GM12878 (cell line): ENCODE data around the gene HLA-G. TPM values are rescaled to one million over a fixed set of nuclear protein-coding genes. Genes with fewer than 3 reads are reported as not detected.

Source experiments
- ATAC-seq: fragments of 200-7000 bp; cut with Tn5 transposase; 3 replicates; pipeline ENCODE4 v1.9.1; 2020; ENCODE audit warnings: mild to moderate bottlenecking, moderate library complexity
- BruUV-seq: library from RNA; stranded (reverse); fragments of 400-500 nt; replicated peaks from 2 replicates; lab custom pipeline; 2021; lab: Mats Ljungman, UMichigan
- CTCF ChIA-PET: fragments of 300-600 bp; sonication (Branson Sonifier 250); formaldehyde crosslinking; extraction: SDS; loops from one replicate; lab custom pipeline; 2021; ENCODE audit warnings: inconsistent platforms; lab: Yijun Ruan, JAX
- POLR2A ChIA-PET: fragments of 350-600 bp; formaldehyde crosslinking; extraction: SDS; loops from one replicate; lab custom pipeline; 2021; ENCODE audit warnings: inconsistent platforms; lab: Charles Lee
- RAD21 ChIA-PET: fragments of 300-600 bp; sonication (Branson Sonifier 250); formaldehyde crosslinking; loops from one replicate; lab custom pipeline; 2023; ENCODE audit warnings: antibody characterized with exemption; ENCODE audit not compliant: unreplicated experiment; lab: Charles Lee
- SMC1A ChIA-PET: fragments of 300-600 bp; sonication (Branson Sonifier 250); formaldehyde crosslinking; loops from one replicate; lab custom pipeline; 2023; ENCODE audit not compliant: unreplicated experiment, uncharacterized antibody; lab: Charles Lee
- DNase-seq: peaks from one replicate; pipeline ENCODE4 v3.0.0-alpha.2; 2011; ENCODE audit warnings: low read depth, low spot score
- FAIRE-seq: peaks from 3 replicates; lab custom pipeline; 2011; peaks lifted over from hg19 to GRCh38; lab: Jason Lieb, UNC
- H2AFZ ChIP-seq: 2 replicates; pipeline ENCODE4 v1.6.0; 2011; ENCODE audit warnings: low read depth, low read length, control low read depth; ENCODE audit not compliant: control insufficient read depth
- H3K27ac ChIP-seq: 2 replicates; pipeline ENCODE4 v1.5.1; 2011; ENCODE audit warnings: control low read depth; ENCODE audit not compliant: control insufficient read depth, insufficient read depth
- H3K27me3 ChIP-seq, 2 experiments: replicated peaks in 1 of 2; 2 replicates each; pipeline versions ENCODE4 v1.6.0 to v1.6.1; 2011; ENCODE audit warnings: low read length in 1 of 2; ENCODE audit not compliant: control insufficient read depth in 2 of 2, insufficient read depth in 2 of 2
- H3K36me3 ChIP-seq, 2 experiments: 2 replicates each; pipeline ENCODE4 v1.5.1; 2011; ENCODE audit warnings: low read length in 1 of 2; ENCODE audit not compliant: control insufficient read depth in 2 of 2, insufficient read depth in 2 of 2
- H3K4me1 ChIP-seq: 2 replicates; pipeline ENCODE4 v1.6.1; 2011; ENCODE audit warnings: mild to moderate bottlenecking, low read length, moderate library complexity, mixed read lengths; ENCODE audit not compliant: control insufficient read depth, insufficient read depth
- H3K4me2 ChIP-seq: 2 replicates; pipeline ENCODE4 v1.6.0; 2011; ENCODE audit warnings: control low read depth; ENCODE audit not compliant: control insufficient read depth, insufficient read depth
- H3K4me3 ChIP-seq: fragments of 200-600 bp; sonication (generic); 2 replicates; pipeline ENCODE4 v1.5.1; 2016
- H3K79me2 ChIP-seq: 2 replicates; pipeline ENCODE4 v1.6.0; 2011; ENCODE audit warnings: low read length; ENCODE audit not compliant: control insufficient read depth, insufficient read depth
- H3K9ac ChIP-seq: 2 replicates; pipeline ENCODE4 v1.8.0; 2011; ENCODE audit warnings: low read length, control low read depth, mixed read lengths; ENCODE audit not compliant: control insufficient read depth, insufficient read depth
- H3K9me3 ChIP-seq: replicated peaks from 3 replicates; pipeline ENCODE4 v1.5.1; 2011; ENCODE audit warnings: mild to moderate bottlenecking, low read length; ENCODE audit not compliant: control insufficient read depth, insufficient read depth
- H4K20me1 ChIP-seq: 2 replicates; pipeline ENCODE4 v1.6.0; 2011; ENCODE audit not compliant: control insufficient read depth, insufficient read depth
- CBFB ChIP-seq: IDR thresholded peaks from 2 replicates; pipeline ENCODE4 v1.6.1; 2016; ENCODE audit warnings: antibody characterized with exemption, low read depth
- CHD1 ChIP-seq: IDR thresholded peaks from 2 replicates; pipeline ENCODE4 v1.6.1; 2012; ENCODE audit warnings: low read depth, low read length, improper control_type of control experiment
- GABPA ChIP-seq: IDR thresholded peaks from 2 replicates; pipeline ENCODE4 v1.6.1; 2014; ENCODE audit warnings: antibody characterized with exemption, low read depth, mild to moderate bottlenecking, inconsistent platforms
- HDAC2 ChIP-seq: fragments of 200-600 bp; sonication (generic); IDR thresholded peaks from 2 replicates; pipeline ENCODE4 v1.6.1; 2017
- IKZF2 ChIP-seq, 2 experiments: fragments of 450-650 bp; IDR thresholded peaks; 2 replicates each; pipeline ENCODE4 v1.6.1; 2017; ENCODE audit warnings: mild to moderate bottlenecking in 2 of 2, moderate library complexity in 2 of 2
- WGBS: methylation state at CpG from one replicate; pipeline ENCODE4 v1.1.6; 2016; ENCODE audit warnings: low lambda C conversion rate; ENCODE audit not compliant: insufficient replicate concordance, insufficient coverage; ENCODE audit errors: missing lambda C conversion rate; 5-methylcytosine and 5-hydroxymethylcytosine counted together
- in situ Hi-C: fragments of 300-500 bp; cut with MboI; formaldehyde crosslinking; loops from 9 replicates; pipeline ENCODE4 v1.14.3; 2018; ENCODE audit warnings: mixed read lengths
- intact Hi-C: fragments of 100-400 bp; cut with micrococcal nuclease; formaldehyde crosslinking; loops from one replicate; pipeline ENCODE4 v1.14.2; 2022; ENCODE audit not compliant: unreplicated experiment
- polyA plus RNA-seq, 11 experiments: library from polyadenylated mRNA; depleted of rRNA in 4 of 11; unstranded in 6 of 11; stranded (reverse) in 5 of 11; fragments of >200 nt; fragmentation: Nextera tagmentation in 4 of 11; fragmentation: Illumina TruSeq in 1 of 11; extraction: Ambion mirVana in 4 of 11; extraction: Trizol in 1 of 11; gene quantifications; 1 replicate in 1 of 11; 2 replicates in 10 of 11; pipeline versions ENCODE4 v1.2.1 to v1.2.3, GENCODE V29; 2011 to 2016; ENCODE audit warnings: inconsistent platforms in 2 of 11, missing spikeins in 2 of 11, low read depth in 1 of 11
- total RNA-seq, 4 experiments: library from RNA; depleted of rRNA in 3 of 4; stranded (reverse); fragments of >200 nt in 3 of 4; fragmentation: Illumina TruSeq in 1 of 4; extraction: Trizol in 1 of 4; gene quantifications; 2 replicates each; pipeline versions ENCODE4 v1.2.1 to v1.2.3, GENCODE V29; 2013 to 2021
- TF ChIP-seq, protein P1 (sequence below), 3 experiments: IDR thresholded peaks in 2 of 3; conservative IDR thresholded peaks in 1 of 3; 2 replicates each; pipeline ENCODE4 v1.5.1; 2011; ENCODE audit warnings: low read depth in 3 of 3, low read length in 3 of 3, mild to moderate bottlenecking in 3 of 3, control low read depth in 2 of 3, moderate library complexity in 2 of 3, inconsistent platforms in 1 of 3, mixed read lengths in 1 of 3; ENCODE audit not compliant: control insufficient read depth in 2 of 3, insufficient read depth in 1 of 3; ENCODE audit errors: extremely low read depth in 1 of 3
- TF ChIP-seq, protein P2 (sequence below): fragments of 450-650 bp; IDR thresholded peaks from 2 replicates; pipeline ENCODE4 v1.6.1; 2018; ENCODE audit warnings: mild to moderate bottlenecking, low read depth, moderate library complexity; ENCODE audit not compliant: partially characterized antibody
- TF ChIP-seq, protein P3 (sequence below): IDR thresholded peaks from 2 replicates; pipeline ENCODE4 v1.6.1; 2011; ENCODE audit warnings: mild to moderate bottlenecking, low read depth, low read length, moderate library complexity; ENCODE audit not compliant: insufficient replicate concordance
- TF ChIP-seq, protein P4 (sequence below): fragments of 150-350 bp; IDR thresholded peaks from 2 replicates; pipeline ENCODE4 v1.6.1; 2016; ENCODE audit warnings: low read depth, low read length
- TF ChIP-seq, protein P5 (sequence below): fragments of 450-650 bp; IDR thresholded peaks from 2 replicates; pipeline ENCODE4 v1.6.1; 2016; ENCODE audit warnings: mild to moderate bottlenecking

Gene HLA-G
- total and polyA plus RNA-seq, 10 of the 15 experiments (the other 5 are each of a cell fraction or from before 2014, with no cell fraction given): 0.10 to 2.9 (median 1.3) TPM; not detected in 5

DNA sequence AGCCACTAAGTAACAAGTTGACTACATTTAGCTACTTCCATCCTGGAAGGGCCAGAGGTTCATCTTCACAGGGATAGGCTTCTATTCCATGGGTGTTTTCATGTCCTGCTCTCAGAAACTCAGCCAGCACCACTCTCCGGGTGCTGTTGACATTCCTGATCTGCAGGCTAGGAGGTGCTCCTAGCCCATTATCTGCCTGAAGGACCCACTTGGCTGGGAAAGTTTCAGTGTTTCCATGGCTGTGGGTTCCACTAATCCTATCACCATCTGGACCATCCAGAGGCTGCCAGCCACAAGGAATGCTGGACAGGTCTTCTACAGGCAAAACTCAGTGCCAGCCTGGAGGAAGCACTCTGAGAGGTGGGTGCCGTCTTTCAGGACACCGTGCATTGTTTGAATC lies 45.2 kb downstream of the HLA-G start:
- in situ Hi-C loops: no loop called here
- Histone ChIP-seq H4K20me1 (no peaks in the 10 kb centered on the region), H3K36me3 (no peaks in the 10 kb centered on the region), H3K27ac (no peak overlapping the region), H3K9me3 (no peaks in the 10 kb centered on the region), H3K4me3 (no peak overlapping the region), H3K4me2 (no peak overlapping the region), H3K27me3 (no peaks in the 10 kb centered on the region), H3K79me2 (no peaks in the 10 kb centered on the region), H3K4me1 (no peaks in the 10 kb centered on the region), H3K9ac (no peak overlapping the region), H2AFZ (no peak overlapping the region)
- SMC1A ChIA-PET: interaction anchor here (1.1 kb wide), 1 partner anchor 95 kb away, joined by 3 read pairs; no protein-coding TSS in a partner anchor
- 55% methylated on average over 3 of the region's 3 CpGs for WGBS
- intact Hi-C loops: no loop called here
- RAD21 ChIA-PET: no interaction called here
- DNase-seq (no peak), ATAC-seq (no peak), FAIRE-seq (no peak)
- no TSS peak for BruUV-seq
- CTCF ChIA-PET: interaction anchor here (1.3 kb wide), 1 partner anchor 24 kb away, joined by 3 read pairs; no protein-coding TSS in a partner anchor
- TF ChIP-seq, protein P1, sequence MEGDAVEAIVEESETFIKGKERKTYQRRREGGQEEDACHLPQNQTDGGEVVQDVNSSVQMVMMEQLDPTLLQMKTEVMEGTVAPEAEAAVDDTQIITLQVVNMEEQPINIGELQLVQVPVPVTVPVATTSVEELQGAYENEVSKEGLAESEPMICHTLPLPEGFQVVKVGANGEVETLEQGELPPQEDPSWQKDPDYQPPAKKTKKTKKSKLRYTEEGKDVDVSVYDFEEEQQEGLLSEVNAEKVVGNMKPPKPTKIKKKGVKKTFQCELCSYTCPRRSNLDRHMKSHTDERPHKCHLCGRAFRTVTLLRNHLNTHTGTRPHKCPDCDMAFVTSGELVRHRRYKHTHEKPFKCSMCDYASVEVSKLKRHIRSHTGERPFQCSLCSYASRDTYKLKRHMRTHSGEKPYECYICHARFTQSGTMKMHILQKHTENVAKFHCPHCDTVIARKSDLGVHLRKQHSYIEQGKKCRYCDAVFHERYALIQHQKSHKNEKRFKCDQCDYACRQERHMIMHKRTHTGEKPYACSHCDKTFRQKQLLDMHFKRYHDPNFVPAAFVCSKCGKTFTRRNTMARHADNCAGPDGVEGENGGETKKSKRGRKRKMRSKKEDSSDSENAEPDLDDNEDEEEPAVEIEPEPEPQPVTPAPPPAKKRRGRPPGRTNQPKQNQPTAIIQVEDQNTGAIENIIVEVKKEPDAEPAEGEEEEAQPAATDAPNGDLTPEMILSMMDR (IDR thresholded peaks at IDR 0.05 in 2 of 3, conservative IDR thresholded peaks at IDR 0.05 in 1 of 3; ENCODE audit: control insufficient read depth in 2 of 3, extremely low read depth in 1 of 3, insufficient read depth in 1 of 3, low read depth in 3 of 3, low read length in 3 of 3): no peak
- TF ChIP-seq, protein P2, sequence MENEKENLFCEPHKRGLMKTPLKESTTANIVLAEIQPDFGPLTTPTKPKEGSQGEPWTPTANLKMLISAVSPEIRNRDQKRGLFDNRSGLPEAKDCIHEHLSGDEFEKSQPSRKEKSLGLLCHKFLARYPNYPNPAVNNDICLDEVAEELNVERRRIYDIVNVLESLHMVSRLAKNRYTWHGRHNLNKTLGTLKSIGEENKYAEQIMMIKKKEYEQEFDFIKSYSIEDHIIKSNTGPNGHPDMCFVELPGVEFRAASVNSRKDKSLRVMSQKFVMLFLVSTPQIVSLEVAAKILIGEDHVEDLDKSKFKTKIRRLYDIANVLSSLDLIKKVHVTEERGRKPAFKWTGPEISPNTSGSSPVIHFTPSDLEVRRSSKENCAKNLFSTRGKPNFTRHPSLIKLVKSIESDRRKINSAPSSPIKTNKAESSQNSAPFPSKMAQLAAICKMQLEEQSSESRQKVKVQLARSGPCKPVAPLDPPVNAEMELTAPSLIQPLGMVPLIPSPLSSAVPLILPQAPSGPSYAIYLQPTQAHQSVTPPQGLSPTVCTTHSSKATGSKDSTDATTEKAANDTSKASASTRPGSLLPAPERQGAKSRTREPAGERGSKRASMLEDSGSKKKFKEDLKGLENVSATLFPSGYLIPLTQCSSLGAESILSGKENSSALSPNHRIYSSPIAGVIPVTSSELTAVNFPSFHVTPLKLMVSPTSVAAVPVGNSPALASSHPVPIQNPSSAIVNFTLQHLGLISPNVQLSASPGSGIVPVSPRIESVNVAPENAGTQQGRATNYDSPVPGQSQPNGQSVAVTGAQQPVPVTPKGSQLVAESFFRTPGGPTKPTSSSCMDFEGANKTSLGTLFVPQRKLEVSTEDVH: no peak
- no peak for TF ChIP-seq HDAC2
- TF ChIP-seq CHD1: no peak
- TF ChIP-seq CBFB: no peak
- no peak for TF ChIP-seq IKZF2 (IDR thresholded peaks at IDR 0.05)
- TF ChIP-seq, protein P3, sequence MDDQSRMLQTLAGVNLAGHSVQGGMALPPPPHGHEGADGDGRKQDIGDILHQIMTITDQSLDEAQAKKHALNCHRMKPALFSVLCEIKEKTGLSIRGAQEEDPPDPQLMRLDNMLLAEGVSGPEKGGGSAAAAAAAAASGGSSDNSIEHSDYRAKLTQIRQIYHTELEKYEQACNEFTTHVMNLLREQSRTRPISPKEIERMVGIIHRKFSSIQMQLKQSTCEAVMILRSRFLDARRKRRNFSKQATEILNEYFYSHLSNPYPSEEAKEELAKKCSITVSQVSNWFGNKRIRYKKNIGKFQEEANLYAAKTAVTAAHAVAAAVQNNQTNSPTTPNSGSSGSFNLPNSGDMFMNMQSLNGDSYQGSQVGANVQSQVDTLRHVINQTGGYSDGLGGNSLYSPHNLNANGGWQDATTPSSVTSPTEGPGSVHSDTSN: no peak
- no peak for TF ChIP-seq GABPA
- TF ChIP-seq, protein P4, sequence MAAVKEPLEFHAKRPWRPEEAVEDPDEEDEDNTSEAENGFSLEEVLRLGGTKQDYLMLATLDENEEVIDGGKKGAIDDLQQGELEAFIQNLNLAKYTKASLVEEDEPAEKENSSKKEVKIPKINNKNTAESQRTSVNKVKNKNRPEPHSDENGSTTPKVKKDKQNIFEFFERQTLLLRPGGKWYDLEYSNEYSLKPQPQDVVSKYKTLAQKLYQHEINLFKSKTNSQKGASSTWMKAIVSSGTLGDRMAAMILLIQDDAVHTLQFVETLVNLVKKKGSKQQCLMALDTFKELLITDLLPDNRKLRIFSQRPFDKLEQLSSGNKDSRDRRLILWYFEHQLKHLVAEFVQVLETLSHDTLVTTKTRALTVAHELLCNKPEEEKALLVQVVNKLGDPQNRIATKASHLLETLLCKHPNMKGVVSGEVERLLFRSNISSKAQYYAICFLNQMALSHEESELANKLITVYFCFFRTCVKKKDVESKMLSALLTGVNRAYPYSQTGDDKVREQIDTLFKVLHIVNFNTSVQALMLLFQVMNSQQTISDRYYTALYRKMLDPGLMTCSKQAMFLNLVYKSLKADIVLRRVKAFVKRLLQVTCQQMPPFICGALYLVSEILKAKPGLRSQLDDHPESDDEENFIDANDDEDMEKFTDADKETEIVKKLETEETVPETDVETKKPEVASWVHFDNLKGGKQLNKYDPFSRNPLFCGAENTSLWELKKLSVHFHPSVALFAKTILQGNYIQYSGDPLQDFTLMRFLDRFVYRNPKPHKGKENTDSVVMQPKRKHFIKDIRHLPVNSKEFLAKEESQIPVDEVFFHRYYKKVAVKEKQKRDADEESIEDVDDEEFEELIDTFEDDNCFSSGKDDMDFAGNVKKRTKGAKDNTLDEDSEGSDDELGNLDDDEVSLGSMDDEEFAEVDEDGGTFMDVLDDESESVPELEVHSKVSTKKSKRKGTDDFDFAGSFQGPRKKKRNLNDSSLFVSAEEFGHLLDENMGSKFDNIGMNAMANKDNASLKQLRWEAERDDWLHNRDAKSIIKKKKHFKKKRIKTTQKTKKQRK: no peak
- TF ChIP-seq, protein P5, sequence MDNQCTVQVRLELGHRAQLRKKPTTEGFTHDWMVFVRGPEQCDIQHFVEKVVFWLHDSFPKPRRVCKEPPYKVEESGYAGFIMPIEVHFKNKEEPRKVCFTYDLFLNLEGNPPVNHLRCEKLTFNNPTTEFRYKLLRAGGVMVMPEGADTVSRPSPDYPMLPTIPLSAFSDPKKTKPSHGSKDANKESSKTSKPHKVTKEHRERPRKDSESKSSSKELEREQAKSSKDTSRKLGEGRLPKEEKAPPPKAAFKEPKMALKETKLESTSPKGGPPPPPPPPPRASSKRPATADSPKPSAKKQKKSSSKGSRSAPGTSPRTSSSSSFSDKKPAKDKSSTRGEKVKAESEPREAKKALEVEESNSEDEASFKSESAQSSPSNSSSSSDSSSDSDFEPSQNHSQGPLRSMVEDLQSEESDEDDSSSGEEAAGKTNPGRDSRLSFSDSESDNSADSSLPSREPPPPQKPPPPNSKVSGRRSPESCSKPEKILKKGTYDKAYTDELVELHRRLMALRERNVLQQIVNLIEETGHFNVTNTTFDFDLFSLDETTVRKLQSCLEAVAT: no peak
- POLR2A ChIA-PET: no interaction called here
